ENCODE results near the gene NKX2-1. TPM values are rescaled to one million over a fixed set of nuclear protein-coding genes. Genes with fewer than 3 reads are reported as not detected.

NKX2-1 gene
- not detected in 2 replicates for total RNA-seq

GRCh38 chr14:36519431-36520321, at the start of gene NKX2-1:
TSS of gene NKX2-1 (minus strand) at chr14:36520232. CDS start at chr14:36520129, 103 bp downstream.

Other genes with a start within 250 kb of the NKX2-1 start
- gene MBIP, start 199.6 kb downstream of the NKX2-1 start, total RNA-seq: 14.5 and 15.1 TPM in 2 replicates
- not detected in 2 replicates for gene NKX2-8, start 62.4 kb upstream of the NKX2-1 start, total RNA-seq
- not detected in 2 replicates for gene PAX9, start 141.6 kb upstream of the NKX2-1 start, total RNA-seq

Measured in hair follicle dermal papilla cell (primary cell).